HG03108 (cell line): Measurements from ENCODE around the gene PPP2R2C.

Experiments
- ATAC-seq: cut with Tn5 transposase; IDR thresholded peaks from one replicate; pipeline ENCODE4 v1.9.1; 2021; ENCODE audit warnings: moderate library complexity; ENCODE audit not compliant: unreplicated experiment

Gene PPP2R2C

DNA sequence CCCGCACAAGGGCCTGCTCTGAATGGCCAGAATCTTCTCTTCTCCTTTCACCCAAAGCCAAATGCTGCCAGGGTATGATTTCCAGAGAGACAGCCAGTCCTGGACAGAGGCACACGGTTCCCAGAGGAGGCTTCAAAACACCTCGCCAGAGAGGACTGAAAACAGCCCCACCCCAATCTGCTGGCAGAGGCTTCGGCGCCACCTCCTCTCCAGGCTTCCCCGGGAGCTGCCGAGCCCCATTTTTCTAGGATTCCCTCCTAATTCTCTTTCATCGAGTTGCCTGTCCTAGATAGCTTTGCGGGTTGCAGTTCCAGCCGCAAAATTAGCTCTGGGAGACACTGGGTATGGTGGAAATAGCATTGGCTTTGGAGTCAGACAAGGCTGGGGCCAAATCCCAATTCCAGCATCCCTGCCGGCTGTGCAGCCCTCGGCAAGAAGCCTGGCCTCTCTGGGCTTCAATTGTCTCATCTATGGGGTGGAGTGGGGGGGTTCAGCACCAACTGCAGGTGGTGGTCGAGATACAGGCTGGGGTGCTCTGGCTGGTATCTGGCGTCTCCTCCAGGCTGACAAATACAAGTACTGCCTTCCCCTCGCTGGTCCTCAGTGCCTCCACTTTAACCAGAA is 22.6 kb downstream of the PPP2R2C start:
- ATAC-seq, result no peak

DNA sequence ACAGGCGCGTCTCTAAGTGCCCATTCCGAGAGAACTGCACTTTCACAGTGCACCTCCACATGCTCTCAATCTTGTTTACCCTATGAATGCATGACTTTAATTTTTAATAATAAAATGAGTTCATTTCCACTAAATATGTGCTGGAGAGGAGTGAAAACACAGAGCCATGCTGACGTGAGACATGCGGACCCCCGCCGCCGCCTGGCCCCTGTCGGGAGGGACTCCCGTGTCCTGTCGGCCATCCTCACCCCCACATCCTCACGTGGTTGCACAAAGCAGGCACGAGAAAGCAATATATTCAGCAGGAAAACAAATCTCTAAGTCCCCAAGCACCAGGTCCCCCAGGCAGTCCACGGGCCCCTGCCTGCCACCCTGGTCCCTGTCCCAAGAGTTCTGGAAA is 23.1 kb downstream of the PPP2R2C start:
- no peak for ATAC-seq

DNA sequence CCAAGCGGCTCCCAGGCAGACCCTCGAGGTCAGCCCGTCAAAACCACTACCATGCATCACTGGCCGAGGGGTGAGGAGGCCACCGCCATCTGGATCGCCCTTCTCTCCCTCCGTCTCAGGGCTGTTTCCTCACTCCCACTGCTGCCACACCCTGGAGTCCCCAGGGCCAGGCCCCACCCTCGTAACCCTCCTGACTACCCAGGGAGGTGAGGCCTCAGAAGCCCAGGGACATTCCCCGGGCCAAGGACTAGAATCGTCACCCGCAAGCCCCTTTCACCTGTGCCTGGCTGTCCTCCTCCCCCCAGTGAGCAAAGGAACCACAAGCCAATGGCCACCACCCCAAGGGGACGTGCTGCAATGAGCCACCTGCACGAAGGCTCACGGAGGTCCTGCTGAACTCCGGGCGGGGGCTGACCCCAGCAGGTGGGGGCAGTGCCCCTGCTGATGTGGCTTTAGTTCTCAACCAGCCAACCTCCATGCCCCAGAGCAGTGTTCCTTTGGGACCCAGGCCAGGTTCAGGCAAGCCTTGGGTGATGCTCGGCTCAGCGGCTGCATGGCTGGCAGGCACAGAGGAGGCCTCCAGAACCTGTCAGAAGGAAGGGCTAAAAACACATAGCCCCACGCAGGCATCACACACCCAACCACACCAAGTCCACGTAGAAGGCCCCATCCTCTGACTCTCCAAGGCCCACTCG is 23.8 kb downstream of the PPP2R2C start:
- no peak for ATAC-seq

DNA sequence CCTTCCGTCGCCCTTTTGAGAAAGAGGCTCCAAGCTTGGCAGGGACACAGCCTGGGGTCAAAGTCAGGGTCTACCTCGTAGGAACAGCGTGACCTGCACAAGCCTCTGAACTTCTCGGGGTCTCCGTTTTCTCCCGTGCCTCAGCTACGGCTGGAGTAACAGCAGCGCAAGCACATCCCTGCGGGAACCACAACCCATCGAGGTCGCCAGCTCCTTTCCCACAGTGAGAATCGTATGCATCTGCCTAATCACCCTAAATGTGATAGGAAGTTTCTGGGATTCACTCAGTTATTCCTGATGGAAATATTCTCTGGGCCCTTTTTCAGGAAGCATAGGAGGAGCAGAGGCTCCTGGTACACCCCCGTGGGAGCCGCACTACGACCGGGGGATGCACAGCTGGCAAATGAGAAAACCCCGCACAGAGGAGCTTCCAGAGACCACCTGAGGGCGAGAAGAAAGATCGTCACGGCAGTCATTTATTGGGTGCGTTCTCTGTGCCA is 24.7 kb downstream of the PPP2R2C start:
- ATAC-seq, result no peak

DNA sequence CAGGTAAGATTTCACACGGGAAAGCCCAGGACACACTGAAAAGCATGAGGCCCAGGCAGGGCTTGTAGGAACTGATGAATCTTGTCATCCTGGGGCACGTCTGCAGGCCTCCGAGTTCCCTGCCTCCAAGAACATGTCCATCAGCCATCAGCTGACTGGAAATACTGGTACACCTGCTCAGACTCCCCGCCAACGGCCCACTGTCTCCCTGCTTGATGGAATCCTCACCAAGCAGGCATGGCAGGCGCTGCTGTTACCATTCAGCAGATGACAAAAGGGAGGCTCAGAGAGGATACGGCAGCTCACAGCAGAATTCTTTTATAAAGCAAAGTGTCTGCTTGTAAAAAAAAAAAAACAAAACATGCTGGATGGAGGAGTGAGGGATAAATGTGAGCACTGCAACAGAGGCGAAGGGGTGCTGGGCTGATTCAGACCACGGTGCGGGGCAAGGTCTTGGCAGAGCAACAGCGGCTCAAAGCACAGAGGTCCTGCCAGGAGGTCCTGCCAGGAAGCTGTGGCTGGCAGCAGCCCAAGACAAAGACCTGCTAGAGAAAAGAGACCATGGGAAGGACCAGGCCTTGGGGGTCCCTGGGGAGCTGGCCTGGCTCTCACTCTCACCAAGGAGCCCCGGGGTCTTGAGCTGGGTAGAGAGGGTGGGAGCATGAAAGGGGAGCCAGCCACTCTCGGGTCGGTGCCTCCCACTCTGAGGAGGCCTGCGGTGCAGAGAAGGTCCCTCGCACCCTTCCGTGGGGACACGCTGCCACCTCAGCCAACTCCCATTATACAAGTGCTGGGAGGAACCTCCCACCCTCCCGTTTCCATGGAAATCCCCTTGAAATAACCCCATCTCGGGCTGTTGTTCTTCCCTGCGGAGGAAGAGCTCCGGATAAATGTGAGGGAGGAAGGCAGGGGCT is 25.6 kb downstream of the PPP2R2C start:
- ATAC-seq, result no peak

DNA sequence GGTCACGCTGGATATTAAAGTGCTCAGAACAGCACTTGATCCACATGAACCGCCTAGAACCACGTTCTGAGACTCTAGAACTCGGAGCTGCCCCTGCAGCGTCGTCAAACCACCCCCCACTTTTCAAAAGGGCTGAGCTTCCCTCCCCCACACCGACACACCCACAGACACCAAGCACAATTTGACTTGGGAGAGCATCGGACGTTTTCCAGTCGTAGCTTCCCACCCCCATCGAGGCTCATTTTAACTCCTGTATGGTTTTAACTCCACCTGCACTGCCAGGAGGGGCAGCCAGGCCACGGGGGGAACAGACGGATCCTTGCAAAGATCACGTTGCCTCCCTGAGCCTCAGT is 26.3 kb downstream of the PPP2R2C start:
- ATAC-seq, result no peak

DNA sequence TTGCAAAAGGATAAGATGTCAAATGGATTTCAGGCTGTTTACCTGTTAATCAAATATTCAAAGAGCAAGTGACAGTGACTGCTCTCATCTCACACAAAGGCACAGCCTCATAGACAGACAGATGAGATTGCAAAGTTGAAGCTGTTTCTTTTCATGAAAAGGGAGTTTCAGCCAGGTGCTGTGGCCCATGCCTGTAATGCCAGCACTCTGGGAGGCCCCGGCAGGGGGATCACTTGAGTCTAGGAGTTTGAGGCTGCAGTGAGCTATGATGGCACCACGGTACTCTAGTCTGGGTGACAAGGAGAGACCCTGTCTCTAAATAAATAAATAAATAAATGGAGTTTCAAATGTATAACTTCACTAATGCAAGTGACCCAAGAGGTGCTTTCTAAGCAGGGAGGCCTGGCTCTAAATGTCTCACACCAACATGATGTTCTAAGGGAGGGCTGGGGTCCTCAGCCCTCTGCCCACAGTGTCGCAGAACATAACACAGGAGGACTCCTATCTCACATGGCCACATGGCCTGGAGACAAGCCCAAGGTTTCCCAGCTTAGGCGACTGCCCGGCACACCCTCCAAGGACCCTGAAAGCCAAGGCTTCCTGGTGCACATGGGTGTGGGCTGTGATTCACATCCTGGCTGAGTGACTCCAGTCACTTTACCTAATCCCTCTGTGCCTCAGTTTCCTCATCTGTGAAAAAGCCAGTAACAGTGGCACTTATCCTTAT is 26.8 kb downstream of the PPP2R2C start:
- no peak for ATAC-seq

DNA sequence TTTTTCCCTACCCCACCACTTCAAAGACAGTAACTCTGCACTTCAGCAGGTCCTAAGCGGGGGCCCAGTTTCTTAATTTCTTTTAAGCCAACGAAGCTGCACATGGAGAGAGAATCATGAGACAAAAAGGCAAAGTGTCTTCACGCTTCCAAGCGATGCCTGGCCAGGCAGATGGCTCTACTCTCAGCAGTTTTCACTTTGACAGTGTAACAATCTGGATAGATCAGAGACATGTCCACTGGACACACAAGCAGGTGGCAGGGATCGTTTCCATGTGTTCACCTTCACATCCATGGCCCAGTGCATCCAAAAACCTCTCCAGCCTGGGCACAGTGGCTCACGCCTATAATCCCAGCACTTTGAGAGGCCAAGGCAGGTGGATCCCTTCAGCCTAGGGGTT is 27.8 kb downstream of the PPP2R2C start:
- ATAC-seq, result no peak

DNA sequence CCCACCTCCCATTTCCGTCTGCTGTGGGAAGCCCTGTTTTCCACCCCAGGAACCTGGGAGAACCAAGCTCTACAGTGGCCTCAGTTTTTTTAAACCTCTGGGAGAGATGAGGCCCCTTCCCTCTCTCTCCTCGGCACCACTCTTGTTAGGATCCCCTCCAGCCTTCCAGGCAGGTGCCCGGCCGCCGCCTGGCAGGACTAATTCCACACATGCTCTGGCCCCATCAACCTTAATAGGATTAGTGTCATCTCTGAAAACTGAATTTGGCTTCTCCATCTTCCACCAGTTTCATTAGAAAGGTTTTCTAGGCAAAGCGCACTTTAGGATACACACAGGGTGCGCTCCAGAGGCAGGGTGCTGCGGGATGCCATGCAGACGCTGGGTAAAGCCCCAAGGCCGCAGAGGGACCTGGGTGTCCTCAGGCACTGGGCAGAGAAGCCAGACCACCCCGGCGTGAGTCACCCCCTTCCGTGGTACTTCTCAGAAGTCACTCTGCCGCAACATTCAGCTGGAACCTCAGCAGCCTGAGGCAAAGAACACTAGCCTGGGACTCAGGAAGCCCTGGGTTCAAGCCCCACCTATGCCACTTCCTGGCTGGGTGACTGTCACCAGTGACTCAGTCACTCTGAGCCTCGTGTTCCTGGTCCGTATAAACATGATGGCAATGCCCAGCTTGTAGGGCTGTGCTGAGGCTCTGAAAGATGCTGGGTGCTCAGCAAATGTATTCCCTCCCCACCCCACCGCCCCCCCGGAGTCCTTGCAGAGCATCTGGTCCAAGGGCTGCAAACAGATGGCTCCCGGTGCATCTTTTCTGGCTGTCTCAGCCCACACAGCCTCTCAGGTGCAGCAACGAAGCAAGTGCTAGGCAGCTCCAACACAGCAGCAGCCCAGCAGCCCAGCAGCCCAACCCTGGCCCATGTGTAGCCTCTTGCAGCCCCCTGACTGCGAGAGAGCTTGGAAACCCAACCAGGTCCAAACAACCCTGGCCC is 29.1 kb downstream of the PPP2R2C start:
- ATAC-seq, result no peak

DNA sequence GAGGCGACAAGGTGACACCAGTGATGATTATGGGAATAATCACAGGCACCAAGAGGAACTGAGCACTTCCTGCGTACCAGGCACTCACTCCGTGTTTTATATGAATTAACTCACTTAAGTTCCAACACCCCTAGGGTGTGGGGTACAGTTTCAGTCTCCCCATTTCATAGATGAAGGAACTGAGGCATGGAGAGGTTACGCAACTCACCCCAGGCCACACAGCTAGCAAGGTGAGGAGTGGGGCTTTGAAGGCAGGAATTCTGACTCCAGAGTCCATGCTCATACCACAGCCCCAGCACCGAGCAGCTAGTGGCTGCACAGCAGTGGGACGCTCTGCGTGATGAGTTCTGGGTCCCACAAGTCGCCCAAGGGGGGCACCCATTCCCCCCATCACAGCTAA is 29.9 kb downstream of the PPP2R2C start:
- ATAC-seq, result no peak

DNA sequence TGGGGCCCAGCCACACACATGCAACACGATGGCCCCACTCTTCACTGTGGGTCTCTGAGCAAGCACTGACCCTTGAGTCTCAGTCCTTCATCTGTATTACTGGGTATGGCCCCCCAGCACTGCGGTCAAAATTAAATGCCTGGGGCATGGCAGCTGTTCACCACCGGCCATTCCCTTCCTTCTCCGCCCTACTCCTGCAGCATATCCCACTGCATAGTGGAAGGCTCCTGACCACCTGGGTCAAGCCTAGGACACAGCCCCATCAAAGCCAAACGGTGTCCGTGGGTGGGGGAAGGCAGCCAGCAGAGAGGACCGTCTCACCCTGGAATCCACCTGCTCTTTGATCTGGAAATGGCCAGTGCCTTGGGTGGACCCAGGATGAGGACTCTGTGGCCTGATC is 30.7 kb downstream of the PPP2R2C start:
- no peak for ATAC-seq

DNA sequence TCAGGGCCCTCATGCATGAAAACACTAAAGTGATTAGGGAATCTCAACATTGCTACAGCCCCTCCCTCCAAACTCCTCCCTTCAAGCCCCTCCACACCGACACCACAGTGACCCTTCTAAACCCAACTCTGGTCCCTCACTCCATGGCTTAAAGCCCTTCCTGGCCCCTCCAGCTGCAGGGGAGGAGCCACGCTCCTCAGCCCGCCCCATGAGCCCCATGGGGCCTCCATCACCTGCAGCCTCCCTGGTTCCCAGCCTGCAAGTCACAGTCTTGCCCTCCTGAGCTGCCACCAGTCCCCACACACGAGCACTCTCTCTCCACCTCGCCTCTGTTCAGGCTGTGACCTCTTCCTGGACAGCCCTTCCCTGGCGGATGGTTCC is 31.2 kb downstream of the PPP2R2C start:
- no peak for ATAC-seq

DNA sequence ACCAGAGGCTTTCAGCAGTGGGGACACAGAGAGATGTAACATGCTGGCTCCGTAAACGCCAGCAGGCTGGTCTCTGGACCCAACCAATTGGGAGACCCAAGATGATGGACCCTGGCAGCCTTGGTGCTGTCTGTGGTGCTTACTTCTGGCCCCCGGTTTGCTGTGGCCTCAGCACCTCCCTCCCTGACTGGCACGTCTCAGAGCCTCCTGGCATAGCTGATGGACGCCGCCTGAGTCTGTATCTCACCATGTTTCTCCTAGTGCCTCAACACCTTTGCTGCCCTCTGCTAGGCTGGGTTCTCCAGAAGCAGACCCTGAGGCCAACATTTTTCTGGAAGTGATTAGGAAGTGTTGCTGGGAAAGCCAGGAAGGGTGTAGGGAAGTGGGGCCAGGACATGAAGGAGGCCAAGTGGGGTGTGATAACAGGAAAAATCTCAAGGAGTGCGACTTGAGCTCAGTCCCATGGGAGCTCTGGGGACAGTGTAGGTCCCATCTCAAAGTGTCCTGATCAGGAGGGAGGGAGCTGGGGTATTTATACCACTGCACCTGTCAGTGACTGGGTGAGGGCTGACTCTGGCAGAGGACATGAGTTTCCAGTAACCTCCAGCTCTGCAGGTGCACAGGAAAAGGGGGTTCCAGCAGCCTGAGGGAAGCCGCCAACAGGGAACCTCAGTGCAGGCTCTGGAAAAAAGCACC is 31.8 kb downstream of the PPP2R2C start:
- no peak for ATAC-seq

DNA sequence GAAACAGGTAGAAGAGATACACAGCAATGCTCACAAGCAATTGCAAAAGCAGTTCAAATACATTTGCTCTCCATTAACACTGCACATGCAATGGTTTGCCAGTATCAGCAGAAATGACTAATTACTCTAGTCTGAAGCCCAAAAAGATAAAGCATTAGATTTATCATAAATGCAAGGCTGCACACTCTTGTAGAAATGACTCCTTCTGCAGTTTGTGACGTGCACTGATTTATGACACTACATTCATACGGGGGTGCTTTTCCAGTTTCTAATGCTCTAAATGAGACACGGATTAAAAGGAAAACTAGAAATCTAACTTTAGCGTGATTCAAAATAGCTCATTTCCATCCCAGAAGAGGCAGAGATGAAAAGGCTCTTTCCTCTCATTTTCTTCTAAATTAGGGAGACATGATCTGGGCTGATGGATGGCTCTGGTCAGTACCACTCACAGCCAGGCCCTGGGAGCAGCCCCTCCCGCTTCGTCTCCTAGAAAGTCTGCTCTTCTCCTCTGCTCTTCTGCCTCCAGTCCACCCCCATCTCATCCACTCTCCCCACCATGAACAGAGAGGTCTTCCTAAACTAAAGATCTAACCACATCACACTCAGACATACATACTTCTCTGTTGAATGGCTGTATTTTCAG is 33.2 kb downstream of the PPP2R2C start:
- no peak for ATAC-seq

DNA sequence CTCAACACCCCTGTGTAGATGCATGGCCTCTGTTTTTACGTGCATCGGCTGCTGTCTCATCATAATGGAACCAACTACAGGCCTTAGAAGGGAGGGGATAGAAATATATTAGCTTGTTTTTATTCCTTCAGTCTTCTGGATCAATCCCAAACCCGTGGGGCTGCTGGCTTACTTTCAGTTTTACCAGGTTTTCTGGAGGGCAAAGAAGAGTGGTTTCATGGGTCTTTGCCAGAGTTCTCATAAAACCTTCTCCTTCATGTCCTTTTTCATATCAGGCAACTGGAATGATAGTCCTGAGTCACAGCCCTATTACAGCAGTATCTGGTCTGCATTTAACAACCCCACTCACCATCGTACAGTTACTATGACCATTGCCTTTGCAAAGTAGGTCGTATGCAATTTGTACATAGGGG is 34.6 kb downstream of the PPP2R2C start:
- ATAC-seq, result no peak

DNA sequence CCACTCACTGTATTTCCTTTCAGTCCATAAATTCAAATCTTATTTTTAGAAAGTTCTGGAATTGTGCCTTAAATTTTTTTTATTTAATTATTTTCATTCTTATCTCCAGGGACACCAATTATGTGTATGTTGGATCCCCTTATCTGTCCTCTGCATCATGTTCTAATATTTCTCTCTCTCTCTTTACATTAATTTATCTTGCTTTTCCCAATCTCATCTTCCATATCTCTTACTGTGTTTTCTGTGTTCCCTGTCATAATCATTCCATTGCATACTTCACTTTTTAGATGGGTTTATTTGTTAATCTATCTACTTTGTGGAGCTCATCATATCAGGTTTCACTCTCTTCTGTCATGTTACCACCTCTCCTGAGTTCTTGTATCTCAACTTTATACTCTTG is 37.4 kb downstream of the PPP2R2C start:
- ATAC-seq, result no peak

DNA sequence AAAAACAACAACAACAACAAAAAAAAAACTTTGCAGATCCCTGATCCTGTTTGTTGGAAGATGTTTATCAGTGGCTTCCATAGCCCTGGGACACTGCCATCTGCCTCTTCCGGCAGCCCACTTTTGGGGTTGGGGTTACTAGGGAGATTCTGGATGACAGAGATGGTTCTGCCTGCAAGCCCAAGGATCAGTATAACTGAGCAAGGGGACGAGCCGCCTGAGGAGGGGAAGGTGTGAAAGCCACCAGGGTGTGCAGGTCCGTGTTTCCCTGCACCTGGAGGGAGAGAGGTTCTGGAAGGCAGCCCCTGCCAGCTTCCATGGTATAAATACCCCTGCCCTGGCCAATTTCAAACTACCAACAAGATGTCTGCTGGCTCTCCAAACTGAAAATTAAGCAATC is 41.5 kb downstream of the PPP2R2C start:
- no peak for ATAC-seq

DNA sequence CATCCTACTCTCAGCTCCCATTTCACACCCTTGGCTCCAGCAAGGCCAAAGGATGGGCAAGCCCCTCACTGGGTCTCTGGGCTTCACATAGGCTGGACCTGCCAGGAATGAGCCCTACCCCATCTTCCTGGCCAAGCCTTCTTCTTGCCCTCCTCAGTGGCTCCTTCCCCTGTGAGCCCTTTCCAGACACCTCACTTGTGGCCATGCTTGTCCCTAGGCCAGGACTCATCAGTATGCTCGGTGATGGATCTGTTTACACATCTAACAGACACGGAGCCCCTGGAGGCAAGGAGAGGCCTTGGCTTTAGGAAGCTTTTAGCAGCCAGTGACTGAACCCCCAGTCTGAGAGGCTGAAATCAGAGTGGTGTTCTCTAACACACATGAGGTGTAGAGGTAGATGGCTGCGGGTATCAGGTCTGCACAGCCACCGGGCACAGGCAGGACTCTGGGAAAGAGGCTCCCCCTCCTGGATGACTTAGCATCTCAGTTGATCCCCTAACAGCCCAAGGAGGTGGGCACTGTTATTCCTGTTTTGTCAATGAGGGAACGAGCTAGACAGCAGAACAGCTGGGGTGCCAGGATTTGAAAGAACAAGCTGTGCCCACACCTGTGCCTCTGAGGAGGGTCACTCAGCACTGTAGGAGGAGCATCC is 44.8 kb downstream of the PPP2R2C start:
- no peak for ATAC-seq
